Measurements from ENCODE around the gene HTR1B. TPM values are rescaled to one million over a fixed set of nuclear protein-coding genes. Genes with fewer than 3 reads are reported as not detected.

The HTR1B gene
- total RNA-seq, 1 donor from 2014 or later = 0.26 TPM

DNA sequence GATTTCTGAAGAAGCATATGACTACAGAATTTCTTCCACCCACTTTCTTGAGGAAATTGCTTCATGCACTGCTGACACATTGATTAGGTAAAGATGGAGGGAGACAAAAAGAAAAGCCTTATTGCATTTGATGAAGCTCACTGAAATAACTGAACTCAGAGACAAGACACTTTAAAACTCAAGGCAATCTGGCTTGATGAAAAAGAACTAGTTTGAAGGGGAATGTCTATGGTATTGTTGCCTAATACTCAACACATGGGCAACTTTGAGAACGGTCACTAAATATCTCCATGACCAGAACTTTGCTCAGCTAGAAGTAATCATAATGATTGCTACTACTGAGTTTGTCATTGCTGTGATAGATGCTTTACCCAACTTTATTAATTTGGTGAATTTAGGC, 38.1 kb downstream of the HTR1B start:
- Histone ChIP-seq H3K36me3 (ENCODE audit: control insufficient read depth, insufficient read depth, low read length) (no peaks in the 10 kb centered on the region), H3K27me3 (ENCODE audit: control insufficient read depth, insufficient read depth, low read length) (no peaks in the 10 kb centered on the region), H3K4me3 (ENCODE audit: low read depth, low read length) (no peak overlapping the region)
- DNase-seq (ENCODE audit: low read depth) (no peak), FAIRE-seq (no peak)
- no peak for TF ChIP-seq CTCF (IDR thresholded peaks at IDR 0.05; ENCODE audit: insufficient read depth, low read length, severe bottlenecking)

DNA sequence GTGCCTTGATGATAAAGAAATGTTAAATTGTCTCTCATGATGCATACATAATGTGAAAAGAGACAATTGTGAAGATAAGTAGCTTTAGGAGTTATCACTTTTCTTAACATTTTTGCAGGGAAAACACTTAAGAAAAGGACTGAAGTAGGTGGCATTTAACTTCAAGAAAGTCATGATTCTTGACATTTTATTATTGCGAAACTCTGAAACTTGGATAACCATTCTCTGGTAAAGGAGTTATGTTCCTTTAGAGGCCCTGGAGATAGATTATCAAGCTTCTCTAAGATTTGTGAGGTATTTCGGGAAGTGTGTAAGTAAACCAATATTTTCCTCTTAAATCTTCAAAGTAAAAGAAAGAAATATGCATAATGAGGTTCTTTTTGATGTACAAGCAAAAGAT, 38.5 kb downstream of the HTR1B start:
- TF ChIP-seq CTCF (IDR thresholded peaks at IDR 0.05; ENCODE audit: insufficient read depth, low read length, severe bottlenecking) = no peak
- Histone ChIP-seq H3K36me3 (ENCODE audit: control insufficient read depth, insufficient read depth, low read length) (no peaks in the 10 kb centered on the region), H3K4me3 (ENCODE audit: low read depth, low read length) (no peak overlapping the region), H3K27me3 (ENCODE audit: control insufficient read depth, insufficient read depth, low read length) (no peaks in the 10 kb centered on the region)
- FAIRE-seq (no peak), DNase-seq (ENCODE audit: low read depth) (no peak)

DNA sequence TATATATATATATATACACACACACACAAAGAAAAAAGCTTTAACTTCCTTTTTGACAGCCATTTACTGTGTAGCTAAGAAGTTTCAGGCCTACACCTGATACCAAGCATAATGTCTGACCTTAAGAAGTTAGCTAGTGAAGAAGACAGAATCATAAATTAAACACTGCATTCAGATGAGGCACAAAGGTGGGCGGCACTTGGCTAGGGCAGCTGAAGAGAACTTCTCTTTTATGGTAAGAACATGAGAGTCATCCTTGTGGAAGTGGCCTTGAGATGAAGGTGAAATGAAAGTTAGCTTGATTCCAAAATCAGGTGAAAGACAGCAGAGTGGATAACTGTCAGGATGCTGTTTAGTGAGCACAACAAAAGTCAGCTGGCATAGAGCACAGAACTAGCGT, 46.5 kb downstream of the HTR1B start:
- TF ChIP-seq CTCF (IDR thresholded peaks at IDR 0.05; ENCODE audit: insufficient read depth, low read length, severe bottlenecking) = no peak
- no peak for DNase-seq (ENCODE audit: low read depth)
- Histone ChIP-seq H3K27me3 (ENCODE audit: control insufficient read depth, insufficient read depth, low read length) (no peaks in the 10 kb centered on the region), H3K36me3 (ENCODE audit: control insufficient read depth, insufficient read depth, low read length) (no peaks in the 10 kb centered on the region), H3K4me3 (ENCODE audit: low read depth, low read length) (no peak overlapping the region)
- peak; percentile 32 for FAIRE-seq

- H3K4me3 ChIP-seq (ENCODE audit: low read depth, low read length) = no peak overlapping the region
- H3K27me3 ChIP-seq (ENCODE audit: control insufficient read depth, insufficient read depth, low read length) = no peaks in the 10 kb centered on the region
- no peaks in the 10 kb centered on the region for H3K36me3 ChIP-seq (ENCODE audit: control insufficient read depth, insufficient read depth, low read length)
- TF ChIP-seq CTCF (IDR thresholded peaks at IDR 0.05; ENCODE audit: insufficient read depth, low read length, severe bottlenecking) = no peak
- FAIRE-seq = no peak
- no peak for DNase-seq (ENCODE audit: low read depth)
Measured at GRCh38 chr6:77415706-77416105, 47.6 kb downstream of the HTR1B start.

Other genes starting within 250 kb of the HTR1B start
- gene MEI4, start 189.5 kb upstream of the HTR1B start, total RNA-seq = not detected in 2 replicates